ENCODE data around the gene C7. TPM values are rescaled to one million over a fixed set of nuclear protein-coding genes. Genes with fewer than 3 reads are reported as not detected.
"Not testable (repeated sequence)": the region's sequence is repeated elsewhere in the genome, so short reads cannot be mapped to it uniquely, and the experiment has no call there.

C7 gene
- total RNA-seq, 2 donors from 2014 or later, result 14.7 to 23.3 TPM

DNA sequence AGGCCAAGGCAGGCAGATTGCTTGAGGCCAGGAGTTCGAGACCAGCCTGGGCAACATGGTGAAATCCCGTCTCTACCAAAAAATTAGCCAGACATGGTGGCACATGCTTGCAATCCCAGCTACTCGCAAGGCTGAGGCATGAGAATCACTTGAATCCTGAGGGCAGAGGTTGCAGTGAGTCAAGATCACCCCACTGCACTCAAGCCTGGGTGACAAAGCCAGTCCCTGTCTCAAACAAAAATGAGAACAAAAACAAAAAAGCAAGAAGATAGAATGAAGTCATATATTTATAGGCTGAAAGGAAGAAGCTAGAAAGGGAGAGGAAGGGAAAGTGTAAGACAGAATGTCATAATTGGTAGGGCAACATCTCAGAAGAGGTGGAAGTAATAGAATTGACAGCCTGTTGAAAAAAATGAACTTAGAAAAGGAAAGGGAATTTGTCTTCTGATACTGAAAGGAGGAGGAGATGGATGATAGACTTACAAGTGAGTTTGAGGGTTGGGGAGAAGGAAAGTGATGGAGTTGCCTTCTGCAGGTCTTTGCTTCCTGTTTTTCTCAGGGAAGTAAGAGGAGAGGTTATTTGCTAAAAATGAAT lies 35.9 kb upstream of the C7 start:
- no peak for DNase-seq
- intact Hi-C loops (cut with DNase I), result no loop called here
- Histone ChIP-seq H3K27me3 (no peaks in the 10 kb centered on the region), H3K4me1 (no peaks in the 10 kb centered on the region), H3K9me3 (no peaks in the 10 kb centered on the region), H3K27ac (no peak overlapping the region), H3K4me3 (no peak overlapping the region), H3K36me3 (no peaks in the 10 kb centered on the region), H3K9ac (ENCODE audit: low read depth in 2 of 2, low read length in 2 of 2) (no peak overlapping the region)
- TF ChIP-seq, protein P1, sequence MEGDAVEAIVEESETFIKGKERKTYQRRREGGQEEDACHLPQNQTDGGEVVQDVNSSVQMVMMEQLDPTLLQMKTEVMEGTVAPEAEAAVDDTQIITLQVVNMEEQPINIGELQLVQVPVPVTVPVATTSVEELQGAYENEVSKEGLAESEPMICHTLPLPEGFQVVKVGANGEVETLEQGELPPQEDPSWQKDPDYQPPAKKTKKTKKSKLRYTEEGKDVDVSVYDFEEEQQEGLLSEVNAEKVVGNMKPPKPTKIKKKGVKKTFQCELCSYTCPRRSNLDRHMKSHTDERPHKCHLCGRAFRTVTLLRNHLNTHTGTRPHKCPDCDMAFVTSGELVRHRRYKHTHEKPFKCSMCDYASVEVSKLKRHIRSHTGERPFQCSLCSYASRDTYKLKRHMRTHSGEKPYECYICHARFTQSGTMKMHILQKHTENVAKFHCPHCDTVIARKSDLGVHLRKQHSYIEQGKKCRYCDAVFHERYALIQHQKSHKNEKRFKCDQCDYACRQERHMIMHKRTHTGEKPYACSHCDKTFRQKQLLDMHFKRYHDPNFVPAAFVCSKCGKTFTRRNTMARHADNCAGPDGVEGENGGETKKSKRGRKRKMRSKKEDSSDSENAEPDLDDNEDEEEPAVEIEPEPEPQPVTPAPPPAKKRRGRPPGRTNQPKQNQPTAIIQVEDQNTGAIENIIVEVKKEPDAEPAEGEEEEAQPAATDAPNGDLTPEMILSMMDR (IDR thresholded peaks at IDR 0.05), result no peak

DNA sequence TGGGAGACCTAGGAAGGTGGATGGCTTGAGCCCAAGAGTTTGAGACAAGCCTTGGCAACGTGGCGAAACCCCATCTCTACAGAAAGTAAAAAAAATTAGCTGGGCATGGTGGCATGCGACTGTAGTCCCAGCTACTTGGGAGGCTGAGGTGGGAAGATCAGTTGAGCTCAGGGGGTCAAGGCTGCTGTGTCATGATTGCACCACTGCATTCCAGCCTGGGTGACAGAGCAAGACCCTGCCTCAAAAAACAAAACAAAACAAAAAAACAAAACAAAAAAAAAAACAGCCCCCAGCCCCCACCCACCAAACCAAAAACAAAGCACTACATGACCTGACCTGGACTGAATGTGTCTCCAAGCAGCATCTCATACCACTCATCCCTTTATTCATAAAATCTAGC lies 33.3 kb upstream of the C7 start:
- Histone ChIP-seq H3K4me1 (no peaks in the 10 kb centered on the region), H3K9me3 (no peaks in the 10 kb centered on the region), H3K27me3 (no peaks in the 10 kb centered on the region), H3K36me3 (no peaks in the 10 kb centered on the region), H3K27ac (no peak overlapping the region), H3K4me3 (no peak overlapping the region), H3K9ac (ENCODE audit: low read depth in 2 of 2, low read length in 2 of 2) (no peak overlapping the region)
- DNase-seq, result no peak
- intact Hi-C loops (cut with DNase I), result loop anchor here (5.0 kb wide), 1 partner anchor 124 kb away; no protein-coding TSS in a partner anchor
- TF ChIP-seq, protein P1 (IDR thresholded peaks at IDR 0.05), result no peak

DNA sequence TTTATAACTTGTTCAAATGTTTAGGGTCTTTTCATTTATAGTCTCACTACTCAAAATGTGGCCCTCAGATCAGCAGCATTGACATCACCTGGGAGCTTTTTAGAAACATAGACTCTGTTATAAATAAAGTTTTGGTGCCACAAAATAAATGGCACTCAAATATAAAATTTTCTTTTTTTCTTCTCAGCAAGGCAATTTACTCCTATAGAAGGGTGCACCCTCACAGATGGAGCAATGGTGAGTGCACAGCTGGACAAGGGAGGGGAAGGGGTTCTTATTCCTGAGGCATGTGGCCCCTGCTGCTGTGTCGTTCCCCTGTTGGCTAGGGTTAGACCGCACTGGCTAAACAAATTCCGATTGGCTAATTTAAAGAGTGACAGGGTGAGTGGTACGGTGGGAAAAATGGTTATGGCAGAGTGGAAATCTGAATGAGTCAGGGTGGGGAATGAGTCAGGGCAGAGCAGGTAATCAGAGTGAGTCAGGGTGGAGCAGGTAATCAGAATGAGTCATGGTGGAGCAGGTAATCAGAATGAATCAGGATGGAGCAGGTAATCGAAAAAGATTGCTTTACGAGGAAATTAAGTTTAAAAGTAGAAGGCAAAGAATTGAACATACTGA lies 31.8 kb upstream of the C7 start:
- DNase-seq, result no peak
- H3K27me3 ChIP-seq, result no peaks in the 10 kb centered on the region
- intact Hi-C loops (cut with DNase I), result loop anchor here (5.0 kb wide), 1 partner anchor 125 kb away; no protein-coding TSS in a partner anchor

DNA sequence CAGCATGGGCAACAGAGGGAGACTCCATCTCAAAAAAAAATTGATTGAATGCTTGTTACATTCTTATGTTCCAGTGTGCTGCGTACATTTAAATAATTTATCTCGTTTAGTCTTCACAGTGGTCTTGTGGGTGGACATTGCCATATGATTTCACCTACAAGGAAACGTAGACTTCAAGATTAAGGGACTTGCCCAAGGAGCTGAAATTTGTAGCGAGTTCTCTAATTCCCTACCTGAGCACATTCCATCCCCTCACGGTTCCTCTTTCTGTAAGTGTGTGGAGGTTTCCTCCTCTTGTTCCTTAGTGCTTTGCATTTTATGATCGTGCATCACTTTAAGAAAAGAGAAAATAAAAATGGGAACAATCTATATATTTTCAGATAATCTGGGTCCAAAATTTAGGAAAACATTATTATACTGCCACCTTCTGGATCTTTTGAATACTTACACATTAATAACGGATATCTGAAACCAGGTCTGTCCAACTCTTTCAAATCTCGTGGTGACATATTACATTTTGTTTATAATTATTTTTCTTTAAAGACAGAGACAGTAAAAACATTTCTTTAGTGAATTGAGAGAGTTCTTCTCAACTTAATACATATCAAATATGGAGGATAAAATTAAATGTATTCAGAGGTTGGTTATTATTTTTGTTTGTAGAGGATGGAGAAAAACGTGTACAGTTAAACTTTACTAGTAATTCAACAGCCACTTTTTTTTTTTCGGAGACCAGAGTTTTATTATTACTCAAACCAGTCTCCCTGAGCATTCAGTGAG lies 29.9 kb upstream of the C7 start:
- no peak for DNase-seq
- intact Hi-C loops (cut with DNase I), result loop anchor here (5.0 kb wide), 1 partner anchor 127 kb away; no protein-coding TSS in a partner anchor

More for the DNA sequence above, 31.8 kb upstream of the C7 start:
- Histone ChIP-seq H3K27ac (no peak overlapping the region), H3K4me3 (no peak overlapping the region), H3K36me3 (no peaks in the 10 kb centered on the region), H3K9ac (ENCODE audit: low read depth in 2 of 2, low read length in 2 of 2) (no peak overlapping the region), H3K9me3 (no peaks in the 10 kb centered on the region), H3K4me1 (no peaks in the 10 kb centered on the region)
- TF ChIP-seq, protein P1 (IDR thresholded peaks at IDR 0.05), result no peak

GRCh38 chr5:40882291-40882690 lies 27.0 kb upstream of the C7 start:
- intact Hi-C loops (cut with DNase I), result loop anchor here (10.0 kb wide), 1 partner anchor 1307 kb away; no protein-coding TSS in a partner anchor
- DNase-seq, result no peak
- no peaks in the 10 kb centered on the region for H3K4me1 ChIP-seq
- no peaks in the 10 kb centered on the region for H3K9me3 ChIP-seq
- H3K36me3 ChIP-seq, result no peaks in the 10 kb centered on the region
- no peak overlapping the region for H3K27ac ChIP-seq
- no peak overlapping the region for H3K9ac ChIP-seq (ENCODE audit: low read depth in 2 of 2, low read length in 2 of 2)
- no peaks in the 10 kb centered on the region for H3K27me3 ChIP-seq
- TF ChIP-seq, protein P1 (IDR thresholded peaks at IDR 0.05), result no peak
- no peak overlapping the region for H3K4me3 ChIP-seq

More for the DNA sequence above, 29.9 kb upstream of the C7 start:
- Histone ChIP-seq H3K9me3 (no peaks in the 10 kb centered on the region), H3K36me3 (no peaks in the 10 kb centered on the region), H3K27me3 (no peaks in the 10 kb centered on the region), H3K9ac (ENCODE audit: low read depth in 2 of 2, low read length in 2 of 2) (no peak overlapping the region), H3K27ac (no peak overlapping the region), H3K4me1 (no peaks in the 10 kb centered on the region), H3K4me3 (no peak overlapping the region)
- TF ChIP-seq, protein P1 (IDR thresholded peaks at IDR 0.05), result peak; percentile 39

DNA sequence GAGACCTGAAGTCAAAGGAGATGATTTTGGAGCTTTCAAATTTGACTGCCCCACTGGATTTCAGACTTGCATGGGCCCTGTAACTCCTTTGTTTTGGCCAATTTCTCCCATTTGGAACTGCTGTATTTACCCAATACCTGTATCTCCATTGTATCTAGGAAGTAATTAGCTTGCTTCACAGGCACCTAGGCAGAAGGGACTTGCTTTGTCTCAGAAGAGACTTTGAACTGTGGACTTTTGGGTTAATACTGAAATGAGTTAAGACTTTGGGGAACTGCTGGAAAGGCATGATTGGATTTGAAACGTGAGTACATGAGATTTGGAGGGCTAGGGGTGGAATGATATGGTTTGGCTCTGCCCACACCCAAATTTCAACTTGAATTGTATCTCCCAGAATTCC lies 26.2 kb upstream of the C7 start:
- H3K27me3 ChIP-seq; H3K27ac ChIP-seq; H3K9ac ChIP-seq (ENCODE audit: low read depth in 2 of 2, low read length in 2 of 2); H3K9me3 ChIP-seq; H3K4me3 ChIP-seq; H3K4me1 ChIP-seq; H3K36me3 ChIP-seq; DNase-seq: not testable (repeated sequence)
- intact Hi-C loops (cut with DNase I), result loop anchor here (10.0 kb wide), 1 partner anchor 1308 kb away; no protein-coding TSS in a partner anchor

- H3K9ac ChIP-seq (ENCODE audit: low read depth in 2 of 2, low read length in 2 of 2); H3K27ac ChIP-seq; H3K4me1 ChIP-seq; H3K27me3 ChIP-seq; H3K9me3 ChIP-seq; H3K4me3 ChIP-seq; H3K36me3 ChIP-seq; intact Hi-C loops (cut with DNase I): not testable (repeated sequence)
- peak; percentile 41 for DNase-seq
Observed at GRCh38 chr5:40895440-40896425, 13.6 kb upstream of the C7 start.

Data from colonic mucosa (tissue), 4 donors.